Fibroblast of lung (primary cell): ENCODE measurements around the gene UBE2Z. TPM values are rescaled to one million over a fixed set of nuclear protein-coding genes. Genes with fewer than 3 reads are reported as not detected.

Experiments used
- DNase-seq, 2 donors: peaks; one replicate each; pipeline versions ENCODE4 v3.0.0 to v3.0.0-alpha.2; 2010; ENCODE audit warnings: low read depth in 2 of 2
- H2AFZ ChIP-seq: 2 replicates; pipeline ENCODE4 v1.5.1; 2012; ENCODE audit warnings: low read length, control low read depth, inconsistent platforms
- H3K27ac ChIP-seq: 2 replicates; pipeline ENCODE4 v1.5.1; 2011; ENCODE audit warnings: low read length, control low read depth; ENCODE audit not compliant: insufficient read depth
- H3K27me3 ChIP-seq: 2 replicates; pipeline ENCODE4 v1.5.1; 2011; ENCODE audit warnings: mild to moderate bottlenecking, low read length; ENCODE audit not compliant: control insufficient read depth, insufficient read depth
- H3K36me3 ChIP-seq: 2 replicates; pipeline ENCODE4 v1.5.1; 2011; ENCODE audit warnings: low read length; ENCODE audit not compliant: control insufficient read depth, insufficient read depth
- H3K4me1 ChIP-seq: 2 replicates; pipeline ENCODE4 v1.5.1; 2011; ENCODE audit warnings: low read length; ENCODE audit not compliant: control insufficient read depth, insufficient read depth; ENCODE audit errors: extremely low read depth
- H3K4me2 ChIP-seq: 2 replicates; pipeline ENCODE4 v1.5.1; 2011; ENCODE audit warnings: low read length, control low read depth; ENCODE audit not compliant: insufficient read depth; ENCODE audit errors: extremely low read depth
- H3K4me3 ChIP-seq, 4 experiments: fragments of 200-600 bp in 1 of 4; sonication (generic) in 1 of 4; replicated peaks in 1 of 4; 2 replicates each; pipeline ENCODE4 v1.5.1; 2011 to 2016; ENCODE audit warnings: low read length in 4 of 4, low read depth in 3 of 4, mild to moderate bottlenecking in 3 of 4, control low read depth in 2 of 4, inconsistent platforms in 1 of 4, mixed read lengths in 1 of 4; ENCODE audit not compliant: insufficient read depth in 1 of 4; ENCODE audit errors: control extremely low read depth in 1 of 4
- H3K79me2 ChIP-seq: 2 replicates; pipeline ENCODE4 v1.5.1; 2012; ENCODE audit warnings: mild to moderate bottlenecking, low read length, inconsistent platforms; ENCODE audit not compliant: control insufficient read depth, insufficient read depth
- H3K9ac ChIP-seq: 2 replicates; pipeline ENCODE4 v1.5.1; 2011; ENCODE audit warnings: mild to moderate bottlenecking, low read length, control low read depth; ENCODE audit not compliant: insufficient read depth
- H3K9me3 ChIP-seq: 2 replicates; pipeline ENCODE4 v1.5.1; 2012; ENCODE audit warnings: low read depth, low read length; ENCODE audit not compliant: control insufficient read depth, insufficient read depth
- H4K20me1 ChIP-seq: 2 replicates; pipeline ENCODE4 v1.5.1; 2011; ENCODE audit warnings: low read length; ENCODE audit not compliant: control insufficient read depth, insufficient read depth; ENCODE audit errors: extremely low read depth
- EZH2 ChIP-seq: IDR thresholded peaks from 2 replicates; pipeline ENCODE4 v1.5.1; 2012; ENCODE audit warnings: low read length, control low read depth, mild to moderate bottlenecking; ENCODE audit errors: missing control alignments
- polyA plus RNA-seq, 2 donors: library from polyadenylated mRNA; depleted of rRNA in 1 of 2; stranded (reverse) in 1 of 2; unstranded in 1 of 2; fragments of >200 nt; gene quantifications; 2 replicates each; pipeline ENCODE4 v1.2.1, GENCODE V29; 2011 to 2012; ENCODE audit warnings: missing spikeins in 1 of 2
- total RNA-seq: library from RNA; depleted of rRNA; stranded (reverse); fragments of >200 nt; gene quantifications from 2 replicates; pipeline ENCODE4 v1.2.1, GENCODE V29; 2014
- TF ChIP-seq, protein P1 (sequence below), 2 donors: IDR thresholded peaks in 1 of 2; conservative IDR thresholded peaks in 1 of 2; 1 replicate in 1 of 2; 2 replicates in 1 of 2; pipeline ENCODE4 v1.5.1; 2011 to 2012; ENCODE audit warnings: low read length in 2 of 2, control low read depth in 1 of 2, inconsistent platforms in 1 of 2, low read depth in 1 of 2, mild to moderate bottlenecking in 1 of 2

The UBE2Z gene
- total and polyA plus RNA-seq, 2 donors (not counting 1 experiment from before 2014, with no cell fraction given): 55.2 to 141 TPM

DNA sequence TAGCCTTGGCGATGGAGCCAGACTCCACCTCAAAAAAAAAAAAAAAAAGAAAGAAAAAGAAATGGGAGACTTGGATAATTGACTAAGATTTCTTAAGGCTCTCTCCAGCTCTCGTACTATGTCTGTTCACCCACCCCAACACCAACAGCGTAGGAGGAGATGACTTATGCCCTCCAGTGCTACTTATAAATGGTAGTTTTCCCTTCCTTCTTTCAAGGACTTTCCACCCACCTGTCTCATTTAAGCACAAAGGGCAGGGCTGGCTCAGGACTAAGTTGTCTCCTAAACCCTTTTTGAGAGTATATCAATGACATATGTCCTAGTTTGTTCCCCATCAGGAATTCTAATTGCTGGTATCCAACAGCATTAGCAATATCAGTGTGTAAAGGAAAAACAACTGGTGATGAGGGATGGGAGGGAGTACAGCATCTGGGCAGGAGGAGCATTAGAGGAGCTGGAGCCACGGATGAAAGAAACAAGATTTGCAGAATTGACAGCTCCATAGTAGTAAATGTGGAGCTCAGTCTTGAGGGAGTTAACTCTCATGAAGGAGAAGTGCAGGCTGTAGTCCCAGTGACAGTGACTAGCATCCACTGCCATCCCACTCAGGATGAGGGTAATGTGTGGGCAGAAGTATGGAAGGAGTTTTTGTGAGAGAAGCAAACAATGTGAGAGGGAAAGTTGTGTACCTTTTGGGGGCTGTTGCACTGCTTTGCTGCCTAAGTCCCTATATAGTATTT lies 17.2 kb downstream of the UBE2Z start:
- Histone ChIP-seq H3K27me3 (no peaks in the 10 kb centered on the region), H3K9ac (no peak overlapping the region), H3K4me1 (no peaks in the 10 kb centered on the region), H4K20me1 (no peaks in the 10 kb centered on the region), H3K9me3 (no peaks in the 10 kb centered on the region), H3K79me2 (no peaks in the 10 kb centered on the region), H3K4me3 (no peak overlapping the region), H3K36me3 (peaks cover 35% of the 10 kb centered on the region), H3K27ac (no peak overlapping the region), H3K4me2 (no peak overlapping the region), H2AFZ (no peak overlapping the region)
- no peak for DNase-seq
- no peak for TF ChIP-seq EZH2
- TF ChIP-seq, protein P1, sequence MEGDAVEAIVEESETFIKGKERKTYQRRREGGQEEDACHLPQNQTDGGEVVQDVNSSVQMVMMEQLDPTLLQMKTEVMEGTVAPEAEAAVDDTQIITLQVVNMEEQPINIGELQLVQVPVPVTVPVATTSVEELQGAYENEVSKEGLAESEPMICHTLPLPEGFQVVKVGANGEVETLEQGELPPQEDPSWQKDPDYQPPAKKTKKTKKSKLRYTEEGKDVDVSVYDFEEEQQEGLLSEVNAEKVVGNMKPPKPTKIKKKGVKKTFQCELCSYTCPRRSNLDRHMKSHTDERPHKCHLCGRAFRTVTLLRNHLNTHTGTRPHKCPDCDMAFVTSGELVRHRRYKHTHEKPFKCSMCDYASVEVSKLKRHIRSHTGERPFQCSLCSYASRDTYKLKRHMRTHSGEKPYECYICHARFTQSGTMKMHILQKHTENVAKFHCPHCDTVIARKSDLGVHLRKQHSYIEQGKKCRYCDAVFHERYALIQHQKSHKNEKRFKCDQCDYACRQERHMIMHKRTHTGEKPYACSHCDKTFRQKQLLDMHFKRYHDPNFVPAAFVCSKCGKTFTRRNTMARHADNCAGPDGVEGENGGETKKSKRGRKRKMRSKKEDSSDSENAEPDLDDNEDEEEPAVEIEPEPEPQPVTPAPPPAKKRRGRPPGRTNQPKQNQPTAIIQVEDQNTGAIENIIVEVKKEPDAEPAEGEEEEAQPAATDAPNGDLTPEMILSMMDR (conservative IDR thresholded peaks at IDR 0.05 in 1 of 2, IDR thresholded peaks at IDR 0.05 in 1 of 2; ENCODE audit: low read depth in 1 of 2, low read length in 2 of 2): no peak

DNA sequence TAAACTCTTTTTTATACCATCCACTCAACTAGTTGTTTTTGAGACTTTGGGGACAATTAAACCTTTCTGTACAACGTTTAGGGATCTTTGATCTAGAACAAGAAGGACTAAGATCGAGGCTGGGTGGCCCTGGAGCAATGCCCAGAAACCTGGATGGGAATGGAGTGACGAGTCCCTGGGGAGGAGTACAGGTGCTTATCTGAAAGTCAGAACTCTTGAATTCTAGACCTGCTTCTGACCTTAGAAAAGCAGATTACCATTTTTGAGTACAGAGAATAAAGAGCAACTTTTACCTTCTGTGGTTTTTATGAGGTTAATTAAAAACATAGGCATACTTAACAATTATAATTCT lies 17.8 kb downstream of the UBE2Z start:
- no peak overlapping the region for H3K9ac ChIP-seq
- H3K79me2 ChIP-seq: no peaks in the 10 kb centered on the region
- TF ChIP-seq, protein P1 (conservative IDR thresholded peaks at IDR 0.05 in 1 of 2, IDR thresholded peaks at IDR 0.05 in 1 of 2; ENCODE audit: low read depth in 1 of 2, low read length in 2 of 2): no peak
- no peak for TF ChIP-seq EZH2
- H3K9me3 ChIP-seq: no peaks in the 10 kb centered on the region
- H3K36me3 ChIP-seq: peaks cover 33% of the 10 kb centered on the region
- no peak overlapping the region for H3K27ac ChIP-seq
- no peak overlapping the region for H3K4me2 ChIP-seq
- no peaks in the 10 kb centered on the region for H3K27me3 ChIP-seq
- DNase-seq: no peak
- no peak overlapping the region for H2AFZ ChIP-seq
- no peaks in the 10 kb centered on the region for H3K4me1 ChIP-seq
- no peak overlapping the region for H3K4me3 ChIP-seq
- H4K20me1 ChIP-seq: no peaks in the 10 kb centered on the region

DNA sequence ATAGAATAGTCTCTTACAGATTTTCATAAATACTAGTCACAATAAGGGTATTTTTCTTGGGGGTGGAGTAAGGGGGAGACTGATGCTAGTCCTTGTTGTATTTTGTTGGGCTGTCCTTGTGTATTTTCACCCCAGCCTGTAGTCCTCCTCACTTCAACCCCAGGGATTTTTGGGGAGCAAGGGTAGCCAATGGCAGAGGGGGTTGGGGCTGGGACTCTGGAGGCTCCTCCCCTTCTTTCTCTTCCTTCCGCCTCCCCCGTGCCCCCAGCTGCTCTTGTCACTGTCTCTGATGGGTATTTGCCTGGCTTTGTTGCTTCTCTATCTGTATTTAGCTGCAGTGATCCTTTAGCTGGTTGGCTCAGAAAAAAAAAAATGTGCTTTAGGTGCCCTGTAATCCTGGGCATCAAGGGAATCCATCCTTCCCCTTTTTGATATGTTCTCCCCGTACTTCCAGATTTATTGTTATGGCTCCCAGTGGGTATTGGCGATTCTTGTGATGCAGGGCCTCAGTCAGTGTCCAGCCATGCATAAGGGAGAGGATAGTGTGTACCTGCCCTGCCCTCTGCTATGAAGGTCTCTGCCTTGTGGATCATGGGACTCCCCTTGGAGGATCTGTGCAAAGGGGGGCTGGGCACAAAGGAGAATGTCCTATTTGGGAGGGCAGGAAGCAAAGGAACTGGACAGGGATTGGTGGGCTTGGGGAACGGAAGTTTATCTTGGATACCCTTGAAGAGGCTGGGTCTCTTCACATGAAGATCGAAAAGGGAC lies 20.0 kb downstream of the UBE2Z start:
- no peaks in the 10 kb centered on the region for H4K20me1 ChIP-seq

More for the DNA sequence above, 20.0 kb downstream of the UBE2Z start:
- Histone ChIP-seq H3K9me3 (no peaks in the 10 kb centered on the region), H3K27ac (no peak overlapping the region), H3K36me3 (peaks cover 31% of the 10 kb centered on the region), H3K4me3 (no peak overlapping the region), H3K9ac (no peak overlapping the region), H3K4me1 (no peaks in the 10 kb centered on the region), H2AFZ (no peak overlapping the region), H3K79me2 (no peaks in the 10 kb centered on the region), H3K27me3 (no peaks in the 10 kb centered on the region), H3K4me2 (no peak overlapping the region)
- TF ChIP-seq, protein P1 (conservative IDR thresholded peaks at IDR 0.05 in 1 of 2, IDR thresholded peaks at IDR 0.05 in 1 of 2; ENCODE audit: low read depth in 1 of 2, low read length in 2 of 2): no peak
- no peak for TF ChIP-seq EZH2
- no peak for DNase-seq
